Cardiac muscle cell (in vitro differentiated cells and primary cell): ENCODE measurements around the gene TAF7. TPM values are rescaled to one million over a fixed set of nuclear protein-coding genes. Genes with fewer than 3 reads are reported as not detected.

ENCODE experiments used
- DNase-seq, 2 donors: peaks; one replicate each; pipeline versions ENCODE4 v3.0.0 to v3.0.0-alpha.2; 2010 to 2017; ENCODE audit warnings: low read depth in 1 of 2, low spot score in 1 of 2
- H3K27ac ChIP-seq: fragments of 200-600 bp; sonication (generic); 2 replicates; pipeline ENCODE4 v1.5.1; 2016
- H3K27me3 ChIP-seq: fragments of 200-600 bp; sonication (generic); 2 replicates; pipeline ENCODE4 v1.6.0; 2016; ENCODE audit warnings: control low read depth
- H3K36me3 ChIP-seq: fragments of 200-600 bp; sonication (generic); 2 replicates; pipeline ENCODE4 v1.5.1; 2016; ENCODE audit warnings: control low read depth
- H3K4me1 ChIP-seq: fragments of 200-600 bp; sonication (generic); 2 replicates; pipeline ENCODE4 v1.8.1; 2017; ENCODE audit warnings: low read depth, mild to moderate bottlenecking, mixed run types
- H3K4me3 ChIP-seq: fragments of 200-600 bp; sonication (generic); 2 replicates; pipeline ENCODE4 v1.5.1; 2016; ENCODE audit warnings: mild to moderate bottlenecking
- H3K9me3 ChIP-seq: fragments of 200-600 bp; sonication (generic); 2 replicates; pipeline ENCODE4 v1.5.1; 2017; ENCODE audit warnings: low read depth, mild to moderate bottlenecking, control low read depth
- CTCF ChIP-seq: IDR thresholded peaks from 2 replicates; pipeline ENCODE4 v1.5.1; 2012; ENCODE audit warnings: low read depth, mild to moderate bottlenecking, low read length
- polyA plus RNA-seq: library from polyadenylated mRNA; unstranded; fragments of >200 nt; fragmentation: Nextera tagmentation; extraction: Ambion mirVana; gene quantifications from 2 replicates; pipeline ENCODE4 v1.2.1, GENCODE V29; 2016
- total RNA-seq: library from RNA; depleted of rRNA; stranded (reverse); fragments of >200 nt; gene quantifications from 2 replicates; pipeline ENCODE4 v1.2.3, GENCODE V29; 2016

The TAF7 gene
- total and polyA plus RNA-seq, 2 experiments from 2014 or later, result 124 to 165 TPM

DNA sequence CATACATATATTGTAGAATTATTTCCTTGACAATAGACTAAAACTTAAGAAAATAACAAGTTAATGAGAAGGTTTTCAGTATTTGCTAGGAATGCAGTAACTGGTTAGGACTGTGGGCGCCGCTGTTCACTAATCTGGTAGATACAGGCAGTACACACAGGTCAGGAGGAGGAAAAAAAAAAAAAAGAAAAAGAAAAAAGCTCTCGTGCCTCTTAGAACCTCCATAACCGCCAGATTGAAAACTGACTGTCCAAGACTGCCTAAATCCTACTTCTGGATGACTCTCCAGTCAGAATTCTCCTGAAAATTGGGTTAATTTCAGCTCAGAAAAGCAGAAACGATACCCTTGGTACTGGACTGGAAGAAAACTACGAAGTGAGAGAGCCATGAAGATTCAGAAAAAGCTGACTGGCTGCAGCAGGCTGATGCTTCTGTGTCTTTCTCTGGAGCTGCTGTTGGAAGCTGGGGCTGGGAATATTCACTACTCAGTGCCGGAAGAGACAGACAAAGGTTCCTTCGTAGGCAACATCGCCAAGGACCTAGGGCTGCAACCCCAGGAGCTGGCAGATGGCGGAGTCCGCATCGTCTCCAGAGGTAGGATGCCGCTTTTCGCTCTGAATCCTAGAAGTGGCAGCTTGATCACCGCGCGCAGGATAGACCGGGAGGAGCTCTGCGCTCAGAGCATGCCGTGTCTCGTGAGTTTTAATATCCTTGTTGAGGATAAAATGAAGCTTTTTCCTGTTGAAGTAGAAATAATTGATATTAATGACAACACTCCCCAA is 9.9 kb upstream of the TAF7 start, which contains the start of gene PCDHGA1:
Gene PCDHGA1 (plus strand): TSS at position 216 of the 782 bp plus-strand sequence.
- peak in 1 of 2 donors; percentile 67 for DNase-seq

GRCh38 chr5:141328231-141328630 is 7.6 kb upstream of the TAF7 start:
- Histone ChIP-seq H3K27me3 (no peaks in the 10 kb centered on the region), H3K4me1 (no peaks in the 10 kb centered on the region), H3K9me3 (no peaks in the 10 kb centered on the region), H3K27ac (no peak overlapping the region), H3K36me3 (no peaks in the 10 kb centered on the region), H3K4me3 (no peak overlapping the region)
- no peak for TF ChIP-seq CTCF
- no peak for DNase-seq

More for the DNA sequence above, 9.9 kb upstream of the TAF7 start, which contains the start of gene PCDHGA1:
- Histone ChIP-seq H3K27ac (no peak within 1 kb of the TSS), H3K27me3 (no peaks in the 10 kb centered on the region), H3K36me3 (no peaks in the 10 kb centered on the region), H3K4me3 (no peak within 1 kb of the TSS), H3K4me1 (no peaks in the 10 kb centered on the region), H3K9me3 (no peaks in the 10 kb centered on the region)
- peak; percentile 66 for TF ChIP-seq CTCF

- H3K9me3 ChIP-seq, result no peaks in the 10 kb centered on the region
- TF ChIP-seq CTCF, result peak; percentile 54
- no peak overlapping the region for H3K4me3 ChIP-seq
- H3K4me1 ChIP-seq, result no peaks in the 10 kb centered on the region
- DNase-seq, result peak; percentile 59 to 65
- H3K36me3 ChIP-seq, result no peaks in the 10 kb centered on the region
- no peaks in the 10 kb centered on the region for H3K27me3 ChIP-seq
- no peak overlapping the region for H3K27ac ChIP-seq
Observed at GRCh38 chr5:141326088-141326854, 5.7 kb upstream of the TAF7 start.

DNA sequence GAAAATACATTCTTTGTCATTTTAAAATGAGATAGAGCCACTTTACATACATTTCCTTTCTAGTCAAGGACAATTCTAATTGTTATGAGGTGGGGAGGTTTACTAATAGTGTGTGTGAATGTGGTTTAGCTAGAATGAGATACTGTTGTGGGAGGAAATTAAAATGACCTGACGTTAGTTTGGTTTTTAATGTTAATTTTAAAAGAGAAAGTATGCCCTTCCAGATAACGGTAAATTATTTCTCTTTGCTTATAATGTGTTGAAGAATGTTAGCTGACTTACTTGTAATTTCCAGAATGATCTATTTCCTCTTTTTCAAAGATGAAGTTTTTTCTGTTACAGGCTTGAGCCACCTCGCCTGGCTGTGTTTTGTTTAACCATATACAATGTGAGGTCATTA is 1.7 kb upstream of the TAF7 start:
- H3K9me3 ChIP-seq, result peaks cover 3% of the 10 kb centered on the region
- H3K4me3 ChIP-seq, result no peak overlapping the region
- no peak for DNase-seq
- H3K27me3 ChIP-seq, result no peaks in the 10 kb centered on the region
- peaks cover 18% of the 10 kb centered on the region for H3K36me3 ChIP-seq
- no peaks in the 10 kb centered on the region for H3K4me1 ChIP-seq
- no peak for TF ChIP-seq CTCF
- H3K27ac ChIP-seq, result no peak overlapping the region

GRCh38 chr5:141319699-141320098 is 885 bp downstream of the TAF7 start:
- DNase-seq, result no peak
- TF ChIP-seq CTCF, result no peak
- Histone ChIP-seq H3K4me1 (no peaks in the 10 kb centered on the region), H3K27me3 (no peaks in the 10 kb centered on the region), H3K27ac (peak overlapping the region; percentile 99), H3K36me3 (peaks cover 21% of the 10 kb centered on the region), H3K9me3 (peaks cover 7% of the 10 kb centered on the region), H3K4me3 (peak overlapping the region; percentile 74)
